ENCODE measurements around the gene TDRD10.

The TDRD10 gene

GRCh38 chr1:154567386-154568156 is 65.6 kb downstream of the TDRD10 start, which contains the start of gene CHRNB2:
Gene CHRNB2, plus strand, starts transcription at chr1:154567778. Its CDS starts 267 bp downstream, at chr1:154568045.
- Mint-ChIP-seq H3K36me3 (ENCODE audit: low read depth) (no peaks in the 10 kb centered on the region), H3K27me3 (peaks cover 34% of the 10 kb centered on the region), H3K4me1 (peaks cover 6% of the 10 kb centered on the region), H3K4me3 (peak within 1 kb of the TSS; percentile 27), H3K27ac (no peak within 1 kb of the TSS), H3K9me3 (no peaks in the 10 kb centered on the region)
- DNase-seq (peak; percentile 76), ATAC-seq (peak; percentile 91)

- Mint-ChIP-seq H3K4me3 (no peak overlapping the region), H3K27me3 (peaks cover 34% of the 10 kb centered on the region), H3K4me1 (peaks cover 6% of the 10 kb centered on the region), H3K36me3 (ENCODE audit: low read depth) (no peaks in the 10 kb centered on the region), H3K27ac (no peak overlapping the region), H3K9me3 (no peaks in the 10 kb centered on the region)
- ATAC-seq (no peak), DNase-seq (no peak)
These were observed 66.3 kb downstream of the TDRD10 start for GRCh38 chr1:154568157-154568815.

- peaks cover 6% of the 10 kb centered on the region for H3K4me1 Mint-ChIP-seq
- H3K4me3 Mint-ChIP-seq, result no peak overlapping the region
- H3K9me3 Mint-ChIP-seq, result no peaks in the 10 kb centered on the region
- ATAC-seq, result no peak
- H3K27ac Mint-ChIP-seq, result peak overlapping the region; percentile 71
- no peak for DNase-seq
- H3K27me3 Mint-ChIP-seq, result peaks cover 25% of the 10 kb centered on the region
- no peaks in the 10 kb centered on the region for H3K36me3 Mint-ChIP-seq (ENCODE audit: low read depth)
These were observed 69.4 kb downstream of the TDRD10 start for GRCh38 chr1:154571244-154571963.

GRCh38 chr1:154571964-154572288 is 69.9 kb downstream of the TDRD10 start:
- no peak for ATAC-seq
- no peaks in the 10 kb centered on the region for H3K36me3 Mint-ChIP-seq (ENCODE audit: low read depth)
- DNase-seq, result no peak
- H3K27ac Mint-ChIP-seq, result no peak overlapping the region
- no peak overlapping the region for H3K4me3 Mint-ChIP-seq
- peaks cover 20% of the 10 kb centered on the region for H3K27me3 Mint-ChIP-seq
- H3K9me3 Mint-ChIP-seq, result no peaks in the 10 kb centered on the region
- H3K4me1 Mint-ChIP-seq, result peaks cover 6% of the 10 kb centered on the region

GRCh38 chr1:154572468-154573167 is 70.6 kb downstream of the TDRD10 start:
- Mint-ChIP-seq H3K27me3 (peaks cover 16% of the 10 kb centered on the region), H3K9me3 (no peaks in the 10 kb centered on the region), H3K27ac (no peak overlapping the region), H3K4me1 (peaks cover 4% of the 10 kb centered on the region), H3K4me3 (no peak overlapping the region), H3K36me3 (ENCODE audit: low read depth) (no peaks in the 10 kb centered on the region)
- ATAC-seq (no peak), DNase-seq (no peak)

- DNase-seq, result no peak
- Mint-ChIP-seq H3K27me3 (peaks cover 12% of the 10 kb centered on the region), H3K27ac (no peak overlapping the region), H3K4me3 (no peak overlapping the region), H3K36me3 (ENCODE audit: low read depth) (no peaks in the 10 kb centered on the region), H3K9me3 (no peaks in the 10 kb centered on the region), H3K4me1 (no peaks in the 10 kb centered on the region)
- ATAC-seq, result no peak
These were observed 71.1 kb downstream of the TDRD10 start for GRCh38 chr1:154573168-154573510.

- Mint-ChIP-seq H3K27ac (no peak overlapping the region), H3K36me3 (ENCODE audit: low read depth) (peaks cover 6% of the 10 kb centered on the region), H3K27me3 (peaks cover 1% of the 10 kb centered on the region), H3K9me3 (no peaks in the 10 kb centered on the region), H3K4me3 (no peak overlapping the region), H3K4me1 (no peaks in the 10 kb centered on the region)
- no peak for DNase-seq
- ATAC-seq, result peak; percentile 9
These were observed 72.7 kb downstream of the TDRD10 start for GRCh38 chr1:154574716-154575115.

- peak; percentile 9 for ATAC-seq
- H3K36me3 Mint-ChIP-seq (ENCODE audit: low read depth), result peaks cover 6% of the 10 kb centered on the region
- H3K4me1 Mint-ChIP-seq, result no peaks in the 10 kb centered on the region
- H3K9me3 Mint-ChIP-seq, result no peaks in the 10 kb centered on the region
- no peak overlapping the region for H3K4me3 Mint-ChIP-seq
- no peak for DNase-seq
- H3K27me3 Mint-ChIP-seq, result no peaks in the 10 kb centered on the region
- H3K27ac Mint-ChIP-seq, result no peak overlapping the region
These were observed 73.3 kb downstream of the TDRD10 start for GRCh38 chr1:154575147-154575927.

GRCh38 chr1:154575951-154576566 is 74.0 kb downstream of the TDRD10 start:
- no peaks in the 10 kb centered on the region for H3K4me1 Mint-ChIP-seq
- no peak overlapping the region for H3K4me3 Mint-ChIP-seq
- H3K9me3 Mint-ChIP-seq, result no peaks in the 10 kb centered on the region
- no peak overlapping the region for H3K27ac Mint-ChIP-seq
- no peak for DNase-seq
- no peak for ATAC-seq
- H3K36me3 Mint-ChIP-seq (ENCODE audit: low read depth), result peaks cover 10% of the 10 kb centered on the region
- H3K27me3 Mint-ChIP-seq, result no peaks in the 10 kb centered on the region

GRCh38 chr1:154577346-154578057 is 75.5 kb downstream of the TDRD10 start:
- DNase-seq (no peak), ATAC-seq (no peak)
- no peak overlapping the region for H3K27ac Mint-ChIP-seq
- H3K9me3 Mint-ChIP-seq, result no peaks in the 10 kb centered on the region
- no peaks in the 10 kb centered on the region for H3K4me1 Mint-ChIP-seq
- H3K27me3 Mint-ChIP-seq, result no peaks in the 10 kb centered on the region
- H3K36me3 Mint-ChIP-seq (ENCODE audit: low read depth), result peaks cover 13% of the 10 kb centered on the region
- no peak overlapping the region for H3K4me3 Mint-ChIP-seq

GRCh38 chr1:154578058-154578418 is 76.0 kb downstream of the TDRD10 start:
- Mint-ChIP-seq H3K27me3 (no peaks in the 10 kb centered on the region), H3K9me3 (no peaks in the 10 kb centered on the region), H3K27ac (no peak overlapping the region), H3K4me3 (no peak overlapping the region), H3K4me1 (no peaks in the 10 kb centered on the region), H3K36me3 (ENCODE audit: low read depth) (peaks cover 16% of the 10 kb centered on the region)
- no peak for DNase-seq
- ATAC-seq, result no peak

GRCh38 chr1:154579374-154579773 is 77.4 kb downstream of the TDRD10 start:
- DNase-seq (no peak), ATAC-seq (no peak)
- Mint-ChIP-seq H3K4me1 (no peaks in the 10 kb centered on the region), H3K36me3 (ENCODE audit: low read depth) (peaks cover 27% of the 10 kb centered on the region), H3K9me3 (no peaks in the 10 kb centered on the region), H3K4me3 (no peak overlapping the region), H3K27ac (no peak overlapping the region), H3K27me3 (no peaks in the 10 kb centered on the region)

- Mint-ChIP-seq H3K27me3 (no peaks in the 10 kb centered on the region), H3K4me1 (no peaks in the 10 kb centered on the region), H3K27ac (peak overlapping the region; percentile 59), H3K36me3 (ENCODE audit: low read depth) (peaks cover 50% of the 10 kb centered on the region), H3K4me3 (no peak overlapping the region), H3K9me3 (no peaks in the 10 kb centered on the region)
- no peak for DNase-seq
- ATAC-seq, result no peak
These were observed 79.7 kb downstream of the TDRD10 start for GRCh38 chr1:154581766-154582165.
